Measurements from ENCODE around the gene SGCD. TPM values are rescaled to one million over a fixed set of nuclear protein-coding genes. Genes with fewer than 3 reads are reported as not detected.
A peak's percentile ranks its signal among the peaks of the same experiment; 100 is the strongest.

SGCD gene
- total RNA-seq (2021; ENCODE audit: unreplicated experiment): not detected
- polyA plus RNA-seq (2012; ENCODE audit: insufficient read length): not detected
- percentile 1 among the genes with signal in this experiment for Bru-seq, nascent RNA
- percentile 1 among the genes with signal in this experiment for BruChase-seq, experiment 1, labeled RNA remaining after a 2-hour chase
- BruChase-seq, experiment 2, labeled RNA remaining after a 6-hour chase: percentile 1 among the genes with signal in this experiment
- long read RNA-seq: 0 reads

- peak; percentile 65 for ATAC-seq
- Histone ChIP-seq H3K27me3 (ENCODE audit: control insufficient read depth, insufficient read depth, low read length) (no peaks in the 10 kb centered on the region; the same call in 1 of the 2 replicates), H3K4me3 (ENCODE audit: low read depth in 2 of 2, low read length in 2 of 2) (peak within 1 kb of the TSS; percentile 6 to 37; a peak in 3 of 4 replicates), H3K36me3 (ENCODE audit: control insufficient read depth, insufficient read depth, low read length) (no peaks in the 10 kb centered on the region), H3K4me1 (ENCODE audit: control insufficient read depth, insufficient read depth, low read length) (no peaks in the 10 kb centered on the region), H3K9me3 (ENCODE audit: control insufficient read depth, insufficient read depth, low read depth, low read length) (no peaks in the 10 kb centered on the region), H3K27ac (ENCODE audit: low read length) (no peak within 1 kb of the TSS)
- POLR2A ChIA-PET: no interaction called here
- CTCF ChIA-PET: no interaction called here
- TF ChIP-seq POLR2AphosphoS5 (IDR thresholded peaks at IDR 0.05; ENCODE audit: low read depth, low read length) (no peak), REST (IDR thresholded peaks at IDR 0.05; ENCODE audit: insufficient read depth in 1 of 2, low read depth in 2 of 2, low read length in 1 of 2) (no peak), SIN3A (IDR thresholded peaks at IDR 0.05; ENCODE audit: borderline replicate concordance, insufficient read depth, low read depth, low read length) (no peak), CTCF (IDR thresholded peaks at IDR 0.05) (no peak), TCF7L2 (IDR thresholded peaks at IDR 0.05; ENCODE audit: low read depth, low read length) (no peak)
- BruUV-seq (replicated peaks): no TSS peak
- intact Hi-C loops (cut with micrococcal nuclease; ENCODE audit: unreplicated experiment) (no loop called here), in situ Hi-C loops (cut with HindIII; ENCODE audit: low pct_unique_long_range_greater_than_20kb, low sequenced_read_pairs) (no loop called here)
- DNase-seq (ENCODE audit: low read depth, low spot score): no peak
These were observed at the start of gene SGCD for GRCh38 chr5:156326718-156327259. Gene SGCD (plus strand): TSS chr5:156327164.

- no peaks in the 10 kb centered on the region for H3K9me3 ChIP-seq (ENCODE audit: control insufficient read depth, insufficient read depth, low read depth, low read length)
- H3K36me3 ChIP-seq (ENCODE audit: control insufficient read depth, insufficient read depth, low read length): no peaks in the 10 kb centered on the region
- no peaks in the 10 kb centered on the region for H3K27me3 ChIP-seq (ENCODE audit: control insufficient read depth, insufficient read depth, low read length)
- no peak overlapping the region for H3K27ac ChIP-seq (ENCODE audit: low read length)
- H3K4me3 ChIP-seq (ENCODE audit: low read depth in 2 of 2, low read length in 2 of 2): no peak overlapping the region
- TF ChIP-seq TCF7L2 (IDR thresholded peaks at IDR 0.05; ENCODE audit: low read depth, low read length) (no peak), POLR2AphosphoS5 (IDR thresholded peaks at IDR 0.05; ENCODE audit: low read depth, low read length) (no peak), SIN3A (IDR thresholded peaks at IDR 0.05; ENCODE audit: borderline replicate concordance, insufficient read depth, low read depth, low read length) (no peak), REST (IDR thresholded peaks at IDR 0.05; ENCODE audit: insufficient read depth in 1 of 2, low read depth in 2 of 2, low read length in 1 of 2) (no peak), CTCF (IDR thresholded peaks at IDR 0.05) (no peak)
- DNase-seq (ENCODE audit: low read depth, low spot score): no peak
- no peaks in the 10 kb centered on the region for H3K4me1 ChIP-seq (ENCODE audit: control insufficient read depth, insufficient read depth, low read length)
- ChIA-PET POLR2A (no interaction called here), CTCF (no interaction called here)
- no peak for ATAC-seq
- no TSS peak for BruUV-seq (replicated peaks)
- intact Hi-C loops (cut with micrococcal nuclease; ENCODE audit: unreplicated experiment) (no loop called here), in situ Hi-C loops (cut with HindIII; ENCODE audit: low pct_unique_long_range_greater_than_20kb, low sequenced_read_pairs) (no loop called here)
These were observed 49.7 kb upstream of the SGCD start for GRCh38 chr5:156277290-156277689.

All from Panc1 (cell line).